Testis (tissue), 2 donors: ENCODE data around the gene WRNIP1.

ENCODE experiments used
- POLR2A ChIP-seq: fragments of 450-650 bp; IDR thresholded peaks from one replicate; pipeline ENCODE4 v1.6.1; 2017; ENCODE audit warnings: antibody characterized with exemption, mild to moderate bottlenecking, moderate library complexity
- TF ChIP-seq, protein P1 (sequence below), 3 experiments: fragments of 450-650 bp in 2 of 3; fragments of 200-600 bp in 1 of 3; sonication (generic) in 1 of 3; IDR thresholded peaks; one replicate each; pipeline ENCODE4 v1.5.1; 2016 to 2019; ENCODE audit warnings: antibody characterized with exemption in 3 of 3, mild to moderate bottlenecking in 2 of 3, moderate library complexity in 1 of 3

DNA sequence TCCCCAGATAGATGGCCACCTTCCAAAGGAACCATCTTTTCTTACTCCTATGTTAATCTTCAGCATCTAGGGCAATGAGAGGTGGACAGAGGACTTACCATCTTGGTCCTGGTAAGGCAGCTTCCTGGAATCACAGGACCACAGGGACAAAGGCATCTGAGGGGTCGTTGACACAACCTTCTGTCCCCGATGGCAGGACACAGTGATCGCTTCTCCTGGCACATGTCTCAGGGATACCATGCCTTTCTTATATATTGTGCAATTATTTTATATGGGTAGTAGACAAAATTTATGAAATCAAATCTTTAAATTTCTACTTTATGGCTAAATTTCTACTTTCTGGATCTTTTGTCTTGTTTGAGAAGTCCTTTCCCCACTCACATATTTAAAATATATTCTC is 56.4 kb downstream of the WRNIP1 start:
- no peak for TF ChIP-seq POLR2A
- TF ChIP-seq, protein P1, sequence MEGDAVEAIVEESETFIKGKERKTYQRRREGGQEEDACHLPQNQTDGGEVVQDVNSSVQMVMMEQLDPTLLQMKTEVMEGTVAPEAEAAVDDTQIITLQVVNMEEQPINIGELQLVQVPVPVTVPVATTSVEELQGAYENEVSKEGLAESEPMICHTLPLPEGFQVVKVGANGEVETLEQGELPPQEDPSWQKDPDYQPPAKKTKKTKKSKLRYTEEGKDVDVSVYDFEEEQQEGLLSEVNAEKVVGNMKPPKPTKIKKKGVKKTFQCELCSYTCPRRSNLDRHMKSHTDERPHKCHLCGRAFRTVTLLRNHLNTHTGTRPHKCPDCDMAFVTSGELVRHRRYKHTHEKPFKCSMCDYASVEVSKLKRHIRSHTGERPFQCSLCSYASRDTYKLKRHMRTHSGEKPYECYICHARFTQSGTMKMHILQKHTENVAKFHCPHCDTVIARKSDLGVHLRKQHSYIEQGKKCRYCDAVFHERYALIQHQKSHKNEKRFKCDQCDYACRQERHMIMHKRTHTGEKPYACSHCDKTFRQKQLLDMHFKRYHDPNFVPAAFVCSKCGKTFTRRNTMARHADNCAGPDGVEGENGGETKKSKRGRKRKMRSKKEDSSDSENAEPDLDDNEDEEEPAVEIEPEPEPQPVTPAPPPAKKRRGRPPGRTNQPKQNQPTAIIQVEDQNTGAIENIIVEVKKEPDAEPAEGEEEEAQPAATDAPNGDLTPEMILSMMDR (IDR thresholded peaks at IDR 0.05) = no peak
